Activated CD4-positive, alpha-beta T cell treated with anti-CD3 and anti-CD28 coated beads for 48 hours (primary cell): ENCODE measurements around the gene MACROD2.
"Not testable (repeated sequence)": the region's sequence is repeated elsewhere in the genome, so short reads cannot be mapped to it uniquely, and the experiment has no call there.

Experiments used
- DNase-seq: peaks from one replicate; pipeline ENCODE4 v3.0.0-alpha.2; 2020

Gene MACROD2

GRCh38 chr20:15076785-15077184 is 1081.5 kb downstream of the MACROD2 start:
- DNase-seq = no peak

GRCh38 chr20:15077733-15078250 is 1082.5 kb downstream of the MACROD2 start:
- DNase-seq = no peak

GRCh38 chr20:15079594-15080340 is 1084.5 kb downstream of the MACROD2 start:
- no peak for DNase-seq

DNA sequence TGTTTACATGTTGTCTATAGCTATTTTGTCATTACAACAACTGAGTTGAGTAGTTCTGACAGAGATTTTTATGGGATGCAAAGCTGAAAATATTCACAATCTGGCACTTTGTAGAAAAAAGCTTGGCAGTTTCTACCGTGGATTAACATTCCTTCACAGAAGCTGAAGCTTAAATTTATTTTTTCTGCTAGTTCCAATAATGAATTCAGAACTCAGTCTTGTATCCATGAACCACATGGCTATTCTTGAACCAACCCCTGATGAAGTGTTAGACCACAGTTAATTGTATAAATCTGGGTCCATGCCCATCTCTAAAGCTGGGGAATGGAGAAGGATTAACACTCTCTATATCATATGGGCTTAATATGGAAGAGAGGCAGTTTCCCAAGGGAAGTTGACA is 1085.9 kb downstream of the MACROD2 start:
- no peak for DNase-seq

GRCh38 chr20:15091421-15092037 is 1096.2 kb downstream of the MACROD2 start:
- no peak for DNase-seq

DNA sequence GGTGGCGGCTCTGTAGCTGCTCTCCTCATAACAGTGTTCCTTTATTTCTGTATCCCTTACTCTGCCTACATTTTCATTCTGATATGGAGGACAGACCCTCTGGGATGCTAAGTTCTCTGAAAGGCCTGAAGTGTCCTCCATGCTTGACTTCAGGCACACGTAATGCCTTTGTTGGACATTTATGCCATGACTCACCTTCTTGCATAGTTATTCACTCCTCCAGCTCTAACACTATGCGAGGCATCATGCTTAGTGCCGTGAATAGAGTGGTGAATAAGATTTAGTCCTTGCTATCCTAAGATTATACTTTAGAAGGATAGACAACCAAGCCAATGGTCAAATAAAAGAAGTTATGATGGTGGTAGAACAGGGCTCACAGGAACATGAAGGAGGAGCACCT is 1103.0 kb downstream of the MACROD2 start:
- no peak for DNase-seq

DNA sequence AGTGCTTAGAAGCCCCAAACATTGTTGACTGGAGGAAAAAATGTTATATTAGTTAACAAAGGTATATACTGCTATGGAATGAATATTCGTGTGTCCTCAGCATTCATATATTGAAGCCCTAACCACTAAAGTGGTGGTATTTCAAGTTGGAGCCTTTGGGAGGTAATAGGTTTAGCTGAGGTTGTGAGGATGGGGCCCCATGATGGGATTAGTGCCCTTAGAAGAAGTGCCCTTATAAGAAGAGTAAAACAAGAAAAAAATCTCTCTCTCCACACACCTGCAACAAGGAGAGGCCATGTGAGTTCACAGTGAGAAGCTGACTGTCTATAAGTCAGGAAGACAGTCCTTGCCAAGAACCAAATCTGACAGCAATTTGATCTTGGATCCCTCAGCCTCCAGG is 1103.8 kb downstream of the MACROD2 start:
- DNase-seq = no peak

DNA sequence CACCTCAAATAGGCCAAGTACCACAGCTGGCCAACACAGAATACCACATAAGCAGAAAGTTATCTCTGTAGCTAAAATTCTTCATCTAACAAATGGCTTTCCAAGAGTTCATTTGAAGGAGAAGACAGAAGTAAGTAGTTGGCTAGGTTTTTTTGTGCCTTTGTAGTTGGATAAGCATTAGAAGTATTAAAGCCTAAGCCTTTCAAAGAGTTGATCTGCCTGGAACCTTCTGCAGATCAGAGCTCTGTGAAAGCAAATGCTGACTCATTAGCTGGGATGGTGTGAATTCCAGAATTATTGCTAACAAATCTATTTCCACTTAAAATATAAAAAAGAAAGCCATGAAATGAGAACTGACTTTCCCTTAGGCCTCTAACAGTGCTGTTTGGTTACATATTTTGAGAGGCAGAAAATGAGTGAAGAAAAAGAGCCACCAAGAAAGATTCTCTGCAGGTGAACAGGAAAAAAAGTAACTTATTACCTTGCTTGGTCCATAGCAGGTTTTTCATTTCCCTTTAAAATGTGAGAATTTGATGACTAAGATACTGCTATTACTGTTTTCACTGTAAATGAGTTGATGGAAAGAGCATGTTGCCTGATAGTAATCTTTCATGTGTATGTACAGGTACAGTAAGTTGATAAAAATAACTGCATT is 1105.3 kb downstream of the MACROD2 start:
- no peak for DNase-seq

DNA sequence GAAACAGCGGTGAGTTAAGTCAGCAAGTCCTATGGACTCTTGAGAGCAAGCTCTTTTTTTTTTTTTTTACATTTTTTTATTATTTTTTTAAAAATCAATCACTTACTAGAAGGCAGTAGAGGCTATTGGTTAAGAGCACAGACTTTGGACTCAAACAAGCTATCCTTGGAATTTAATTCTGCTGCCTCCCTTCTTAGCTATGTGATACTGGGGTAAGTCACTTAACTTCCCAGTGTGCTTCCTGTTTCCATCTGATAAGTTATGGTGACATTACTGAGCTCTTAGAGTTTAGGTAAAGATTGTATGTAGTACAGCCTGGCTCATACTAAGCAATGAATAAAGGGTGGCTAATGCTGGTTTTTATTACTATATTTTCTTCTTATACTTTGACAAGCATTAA is 1112.6 kb downstream of the MACROD2 start:
- no peak for DNase-seq

DNA sequence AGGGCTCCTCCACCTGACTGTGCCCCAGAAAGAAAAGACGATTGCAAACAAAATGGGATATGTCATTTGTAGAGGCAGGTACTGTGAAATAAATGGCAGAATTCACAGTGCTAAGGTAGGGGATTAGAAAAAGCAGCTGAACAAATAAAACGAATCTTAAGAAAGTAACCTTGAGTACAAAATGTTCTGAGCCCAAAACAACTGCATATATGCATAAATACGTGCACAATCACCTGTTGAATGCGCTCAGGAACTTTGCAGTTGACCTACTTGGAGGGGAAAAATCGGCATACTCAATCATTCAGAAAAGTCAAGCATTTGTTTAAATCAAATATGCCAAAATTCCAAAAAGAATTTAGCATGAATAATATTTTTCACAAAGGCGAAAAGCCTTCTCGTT is 1114.2 kb downstream of the MACROD2 start:
- DNase-seq = no peak

- no peak for DNase-seq
Observed at GRCh38 chr20:15111654-15112053, 1116.3 kb downstream of the MACROD2 start.

- DNase-seq = no peak
Observed at GRCh38 chr20:15113144-15113773, 1117.9 kb downstream of the MACROD2 start.

GRCh38 chr20:15119852-15120487 is 1124.7 kb downstream of the MACROD2 start:
- no peak for DNase-seq

DNA sequence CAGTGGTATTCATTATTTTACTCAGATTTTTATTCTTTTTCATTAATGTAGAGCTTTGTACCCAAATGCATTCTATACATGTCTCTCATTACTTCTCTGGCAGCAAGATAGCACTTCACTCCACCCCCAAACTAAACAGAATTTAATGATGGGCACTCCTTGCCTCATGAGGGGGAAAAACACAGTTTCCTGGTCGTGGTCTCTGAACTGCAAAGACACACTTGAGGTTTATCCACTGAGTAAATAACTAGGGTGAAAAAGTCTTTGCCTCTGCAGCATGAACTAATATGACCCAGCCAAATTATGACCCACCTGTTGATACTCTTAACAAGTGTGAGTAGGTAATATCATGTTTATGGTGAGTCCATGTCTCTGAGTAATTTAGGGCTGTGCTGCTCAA is 1127.3 kb downstream of the MACROD2 start:
- DNase-seq = no peak

DNA sequence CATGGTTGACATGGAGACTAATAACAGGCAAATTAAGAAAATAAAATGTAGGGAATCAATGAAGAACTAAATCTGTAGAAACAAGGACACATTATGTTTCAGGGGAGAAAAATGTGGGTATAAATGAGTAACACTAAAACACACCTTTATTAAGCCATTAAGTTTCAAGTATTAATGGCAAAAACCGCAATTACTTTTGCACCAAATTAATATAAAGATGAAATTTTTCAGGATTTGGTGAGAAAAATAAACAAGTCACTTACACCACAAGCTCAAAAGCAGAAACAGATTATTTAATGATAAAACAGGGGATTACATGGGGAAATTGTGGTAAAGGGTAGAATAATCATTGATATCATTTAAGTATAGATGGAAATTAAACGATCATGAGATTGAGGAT is 1135.9 kb downstream of the MACROD2 start:
- no peak for DNase-seq

DNA sequence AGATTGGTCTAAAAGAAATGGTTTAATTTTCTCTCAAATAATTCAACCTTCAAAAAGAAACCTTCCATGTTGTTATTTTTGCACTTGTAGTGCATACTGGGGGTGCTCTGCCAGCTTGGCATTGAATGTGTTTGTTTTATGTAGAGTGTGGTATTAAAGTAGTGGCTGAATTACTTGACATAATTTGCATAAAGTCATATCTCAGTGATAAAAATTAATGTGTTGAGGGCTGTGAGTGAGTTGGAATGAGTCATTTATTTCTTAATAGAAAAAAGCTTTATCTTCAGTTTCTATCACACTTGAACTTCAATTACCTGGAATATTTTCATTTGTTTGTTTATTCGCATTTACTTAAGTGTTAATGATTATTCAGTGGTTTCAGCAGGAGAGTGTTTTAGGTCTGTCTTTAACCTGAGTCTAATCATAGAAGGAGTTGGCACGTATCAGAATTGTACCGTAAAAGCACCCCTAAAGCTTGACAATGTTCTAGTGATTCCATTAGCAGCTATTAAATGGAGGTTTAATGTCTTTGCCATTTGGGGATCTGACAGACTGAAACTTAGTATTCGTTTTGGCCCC is 1143.3 kb downstream of the MACROD2 start:
- no peak for DNase-seq

DNA sequence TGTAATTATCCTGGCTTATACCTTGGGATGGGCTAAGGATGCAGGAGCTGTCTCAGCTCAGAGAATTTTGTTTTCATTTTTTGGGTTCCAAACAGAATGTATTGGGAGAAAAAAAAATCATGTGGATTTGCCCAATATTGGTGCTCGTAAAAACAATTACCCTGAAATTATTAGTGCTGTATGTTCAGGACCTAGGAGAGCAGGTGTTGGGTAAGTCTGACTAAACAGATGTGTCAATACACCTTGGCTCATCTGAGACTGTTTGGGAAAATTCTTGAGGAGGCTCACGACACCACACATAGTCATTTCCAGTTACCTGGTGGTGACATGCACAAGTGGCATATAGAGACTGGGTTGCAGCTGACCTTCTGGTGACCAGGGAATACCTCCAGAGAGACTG is 1144.2 kb downstream of the MACROD2 start:
- DNase-seq = no peak

DNA sequence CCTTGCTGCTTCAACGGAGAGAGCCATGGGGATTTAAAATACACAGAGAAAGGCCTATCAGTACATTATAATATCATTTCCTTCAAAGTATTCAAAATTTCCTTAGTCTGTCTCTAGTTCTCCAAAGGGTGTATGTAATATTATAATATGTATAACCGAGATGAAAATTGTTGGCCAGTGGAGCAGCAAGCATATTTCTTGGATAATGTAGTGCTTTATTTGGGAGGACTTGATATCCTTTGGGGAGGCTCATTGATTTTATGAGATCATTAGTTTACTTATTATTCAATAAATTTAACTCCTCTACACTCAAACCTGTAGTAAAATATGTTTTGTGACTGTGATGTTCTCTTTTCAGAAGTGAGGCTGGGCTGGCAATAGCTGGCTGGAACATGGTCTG is 1145.0 kb downstream of the MACROD2 start:
- DNase-seq = no peak

DNA sequence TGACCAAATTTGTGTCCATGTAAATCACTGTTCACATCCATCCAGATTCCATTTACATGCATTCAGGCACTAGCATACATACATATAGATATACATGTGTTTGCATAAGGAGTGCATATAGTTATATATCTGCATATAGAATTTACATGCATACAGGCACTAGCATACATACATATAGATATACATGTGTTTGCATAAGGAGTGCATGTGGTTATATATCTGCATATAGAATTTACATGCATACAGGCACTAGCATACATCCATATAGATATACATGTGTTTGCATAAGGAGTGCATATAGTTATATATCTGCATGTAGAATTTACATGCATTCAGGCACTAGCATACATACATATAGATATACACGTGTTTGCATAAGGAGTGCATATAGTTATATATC is 1145.6 kb downstream of the MACROD2 start:
- DNase-seq = not testable (repeated sequence)

DNA sequence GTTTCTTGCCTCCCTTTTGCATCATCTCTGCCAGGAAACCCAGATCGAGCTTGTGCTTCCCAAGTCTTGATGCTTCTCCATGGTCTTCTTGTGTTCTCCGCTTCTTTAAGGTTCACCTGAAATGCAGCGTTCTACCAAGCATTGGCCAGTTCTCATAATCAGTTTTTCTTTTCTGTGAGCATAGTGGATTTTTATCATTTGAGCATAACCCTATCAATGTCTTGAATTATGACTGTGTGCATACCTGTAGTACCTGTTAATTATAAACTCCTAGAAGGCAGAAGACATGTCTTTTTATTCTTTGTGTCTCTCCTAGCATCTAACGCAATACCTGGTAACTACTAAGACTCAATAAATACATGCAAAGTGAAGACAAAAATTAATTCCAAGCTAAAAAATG is 1146.5 kb downstream of the MACROD2 start:
- DNase-seq = no peak

DNA sequence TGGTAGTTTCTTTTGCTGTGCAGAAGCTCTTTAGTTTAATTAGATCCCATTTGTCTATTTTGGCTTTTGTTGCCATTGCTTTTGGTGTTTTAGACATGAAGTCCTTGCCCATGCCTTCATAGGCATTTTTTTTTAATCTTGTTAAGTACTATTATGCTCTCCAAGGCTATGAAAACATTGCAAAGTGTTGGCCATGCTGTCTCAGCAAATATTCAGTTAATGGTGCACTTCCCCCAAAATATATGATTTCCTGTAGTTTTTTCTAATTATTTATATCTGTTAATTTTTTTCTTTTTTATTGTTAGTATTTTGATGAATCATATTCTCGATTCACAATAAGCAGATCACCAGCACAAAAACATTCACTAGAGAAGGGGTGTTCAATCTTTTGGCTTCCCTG is 1148.2 kb downstream of the MACROD2 start:
- DNase-seq = no peak

DNA sequence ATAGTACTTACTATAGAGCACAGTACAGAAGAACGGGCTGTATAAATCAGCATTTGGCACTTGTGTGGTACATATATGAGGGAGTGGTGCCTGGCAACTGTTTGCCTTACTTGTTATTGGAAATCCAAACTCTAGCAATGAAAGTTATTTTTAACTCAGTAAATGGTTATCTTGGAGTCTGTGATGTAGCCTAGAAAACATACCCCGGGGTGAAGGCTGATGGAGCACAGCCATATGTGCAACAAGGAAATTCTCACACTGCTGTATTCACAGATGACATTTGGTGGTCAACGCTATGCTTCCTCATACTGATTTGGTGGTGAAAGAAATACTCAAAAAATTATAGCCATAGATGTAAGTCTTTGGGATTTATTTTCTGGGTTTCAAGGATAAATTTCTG is 1149.6 kb downstream of the MACROD2 start:
- DNase-seq = no peak

DNA sequence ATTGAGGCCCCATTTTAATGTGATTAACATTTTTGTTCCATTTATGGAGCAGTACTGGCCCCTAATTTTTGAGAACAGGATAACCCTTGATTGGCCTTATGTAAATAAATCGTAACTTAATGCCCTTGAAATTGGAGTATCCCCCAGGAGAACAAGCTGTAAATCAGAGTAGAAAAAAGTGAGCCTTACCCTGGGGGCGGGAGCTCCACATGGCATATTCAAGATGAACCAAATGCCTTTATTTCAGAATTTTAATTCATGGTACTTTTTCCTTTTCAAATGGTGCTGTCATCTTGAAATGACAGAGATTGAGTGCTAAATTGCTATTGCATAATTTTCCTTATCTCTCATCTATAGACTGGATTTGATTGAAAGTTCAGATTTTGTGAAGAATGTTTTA is 1151.6 kb downstream of the MACROD2 start:
- DNase-seq = no peak
